Measurements from ENCODE around the gene RNF34. TPM values are rescaled to one million over a fixed set of nuclear protein-coding genes. Genes with fewer than 3 reads are reported as not detected.

RNF34 gene
- total and polyA plus RNA-seq, 2 donors (not counting 3 experiments of a cell fraction or from before 2014, with no cell fraction given), result 37.6 to 51.1 TPM

DNA sequence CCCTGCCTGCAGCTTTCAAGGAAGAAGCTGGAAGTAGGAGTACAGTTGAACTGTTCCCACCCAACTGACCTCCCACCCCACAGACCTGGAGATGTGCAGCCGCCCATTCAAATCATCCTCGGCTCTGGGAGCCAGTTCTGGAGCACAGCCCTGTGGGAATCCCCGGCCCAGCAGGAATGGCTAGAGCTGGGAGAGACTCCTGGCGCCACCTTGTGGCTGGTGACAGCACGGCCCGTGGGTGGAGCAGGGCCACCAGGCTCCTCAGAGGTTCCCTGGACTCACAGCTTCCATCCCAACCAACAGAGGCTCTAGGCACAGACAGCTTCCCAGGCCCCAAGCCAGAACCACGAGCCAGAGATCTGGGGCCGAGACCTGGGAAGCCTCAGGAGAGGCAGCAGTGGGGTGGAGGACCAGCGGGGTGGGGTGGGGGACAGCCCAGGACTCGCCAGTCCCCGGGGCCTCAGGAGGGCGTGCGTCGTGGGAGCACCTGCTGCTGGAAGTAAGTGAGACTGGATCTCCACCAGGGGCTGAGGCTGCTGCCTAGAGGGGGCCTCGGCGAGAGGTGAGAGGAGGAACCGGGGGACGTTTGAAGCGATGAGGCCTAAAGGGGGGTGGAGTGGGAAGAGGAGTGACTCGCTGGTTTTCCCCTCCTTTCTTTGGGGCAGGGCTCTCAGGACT, 43.4 kb downstream of the RNF34 start:
- Histone ChIP-seq H4K20me1 (replicated peaks; ENCODE audit: control insufficient read depth, extremely low read depth, insufficient read depth, low read length) (no peaks in the 10 kb centered on the region), H3K79me2 (ENCODE audit: control insufficient read depth, insufficient read depth, low read length) (no peaks in the 10 kb centered on the region), H3K36me3 (ENCODE audit: control insufficient read depth in 2 of 2, extremely low read depth in 1 of 2, insufficient read depth in 2 of 2, low read length in 2 of 2) (peaks cover 3 to 26% of the 10 kb centered on the region in 2 experiments), H2AFZ (ENCODE audit: low read depth, low read length) (no peak overlapping the region), H3K4me1 (ENCODE audit: control insufficient read depth, extremely low read depth, insufficient read depth, low read length) (no peaks in the 10 kb centered on the region), H3K9me3 (replicated peaks; ENCODE audit: control insufficient read depth, insufficient read depth, low read length) (no peaks in the 10 kb centered on the region), H3K9me1 (replicated peaks; ENCODE audit: control insufficient read depth, extremely low read depth, insufficient read depth, low read length) (no peaks in the 10 kb centered on the region), H3K4me2 (ENCODE audit: insufficient read depth, low read length) (no peak overlapping the region), H3K27ac (ENCODE audit: insufficient read depth, low read depth, low read length) (no peak overlapping the region), H3K9ac (replicated peaks; ENCODE audit: extremely low read depth, insufficient read depth, low read length) (no peak overlapping the region), H3K27me3 (ENCODE audit: control insufficient read depth in 2 of 2, insufficient read depth in 2 of 2, low read length in 2 of 2) (no peaks in the 10 kb centered on the region), H3K4me3 (replicated peaks in 1 of 3; ENCODE audit: insufficient read depth in 1 of 3, low read depth in 1 of 3, low read length in 3 of 3) (no peak overlapping the region)
- BruUV-seq (replicated peaks), result no TSS peak
- dilution Hi-C loops (cut with MboI; ENCODE audit: extremely low pct_ligation_motif_present, low sequenced_read_pairs) (no loop called here), intact Hi-C loops (cut with micrococcal nuclease) (loop anchor here (1.0 to 5.0 kb wide), 3 partner anchors 91 to 383 kb away; partner anchors contain the start of gene ANAPC5)
- CTCF ChIA-PET, result interaction anchor here (0.6 to 8.5 kb wide), 33 partner anchors 10 to 383 kb away, joined by 3 to 110 read pairs (median 4); partner anchors contain the start of gene ANAPC5
- FAIRE-seq (peak; percentile 92), DNase-seq (ENCODE audit: low read depth, low spot score) (peak; percentile 65)
- TF ChIP-seq JUN (IDR thresholded peaks at IDR 0.05; ENCODE audit: borderline replicate concordance, insufficient read depth, insufficient read length, low read depth), result no peak
- TF ChIP-seq, protein P1, sequence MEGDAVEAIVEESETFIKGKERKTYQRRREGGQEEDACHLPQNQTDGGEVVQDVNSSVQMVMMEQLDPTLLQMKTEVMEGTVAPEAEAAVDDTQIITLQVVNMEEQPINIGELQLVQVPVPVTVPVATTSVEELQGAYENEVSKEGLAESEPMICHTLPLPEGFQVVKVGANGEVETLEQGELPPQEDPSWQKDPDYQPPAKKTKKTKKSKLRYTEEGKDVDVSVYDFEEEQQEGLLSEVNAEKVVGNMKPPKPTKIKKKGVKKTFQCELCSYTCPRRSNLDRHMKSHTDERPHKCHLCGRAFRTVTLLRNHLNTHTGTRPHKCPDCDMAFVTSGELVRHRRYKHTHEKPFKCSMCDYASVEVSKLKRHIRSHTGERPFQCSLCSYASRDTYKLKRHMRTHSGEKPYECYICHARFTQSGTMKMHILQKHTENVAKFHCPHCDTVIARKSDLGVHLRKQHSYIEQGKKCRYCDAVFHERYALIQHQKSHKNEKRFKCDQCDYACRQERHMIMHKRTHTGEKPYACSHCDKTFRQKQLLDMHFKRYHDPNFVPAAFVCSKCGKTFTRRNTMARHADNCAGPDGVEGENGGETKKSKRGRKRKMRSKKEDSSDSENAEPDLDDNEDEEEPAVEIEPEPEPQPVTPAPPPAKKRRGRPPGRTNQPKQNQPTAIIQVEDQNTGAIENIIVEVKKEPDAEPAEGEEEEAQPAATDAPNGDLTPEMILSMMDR (IDR thresholded peaks at IDR 0.05; ENCODE audit: extremely low read depth in 1 of 2, insufficient read depth in 1 of 2, low read depth in 1 of 2, low read length in 2 of 2), result peak; percentile 91 to 98
- POLR2A ChIA-PET, result no interaction called here

All from endothelial cell of umbilical vein (primary cell).